HCEC 1CT (cell line): ENCODE measurements around the gene NEDD4L.
"Not testable (repeated sequence)": the region's sequence is repeated elsewhere in the genome, so short reads cannot be mapped to it uniquely, and the experiment has no call there.

Experiments used
- DNase-seq: peaks from one replicate; pipeline ENCODE4 v3.0.0-alpha.2; 2017

Gene NEDD4L

GRCh38 chr18:58272779-58273435 is 228.9 kb downstream of the NEDD4L start:
- DNase-seq, result no peak

- DNase-seq, result no peak
Measured at GRCh38 chr18:58275176-58275575, 231.2 kb downstream of the NEDD4L start.

GRCh38 chr18:58276789-58277739 is 233.0 kb downstream of the NEDD4L start:
- no peak for DNase-seq

- no peak for DNase-seq
Measured at GRCh38 chr18:58279504-58280175, 235.6 kb downstream of the NEDD4L start.

- no peak for DNase-seq
Measured at GRCh38 chr18:58280191-58280590, 236.2 kb downstream of the NEDD4L start.

GRCh38 chr18:58282872-58283271 is 238.8 kb downstream of the NEDD4L start:
- not testable (repeated sequence) for DNase-seq

- no peak for DNase-seq
Measured at GRCh38 chr18:58284699-58285448, 240.8 kb downstream of the NEDD4L start.

- DNase-seq, result no peak
Measured at GRCh38 chr18:58285449-58286130, 241.6 kb downstream of the NEDD4L start.

GRCh38 chr18:58286632-58287352 is 242.8 kb downstream of the NEDD4L start:
- no peak for DNase-seq

- DNase-seq, result no peak
Measured at GRCh38 chr18:58287353-58288274, 243.6 kb downstream of the NEDD4L start.

- DNase-seq, result peak; percentile 56
Measured at GRCh38 chr18:58288921-58289797, 245.1 kb downstream of the NEDD4L start.

GRCh38 chr18:58290116-58290695 is 246.2 kb downstream of the NEDD4L start:
- peak; percentile 57 for DNase-seq

GRCh38 chr18:58291131-58291530 is 247.1 kb downstream of the NEDD4L start:
- DNase-seq, result no peak

- DNase-seq, result no peak
Measured at GRCh38 chr18:58292638-58293037, 248.6 kb downstream of the NEDD4L start.

GRCh38 chr18:58297198-58297597 is 253.2 kb downstream of the NEDD4L start:
- peak; percentile 49 for DNase-seq

GRCh38 chr18:58298251-58299134 is 254.5 kb downstream of the NEDD4L start:
- peak; percentile 50 for DNase-seq

- DNase-seq, result no peak
Measured at GRCh38 chr18:58299135-58299473, 255.1 kb downstream of the NEDD4L start.

- no peak for DNase-seq
Measured at GRCh38 chr18:58299936-58300335, 255.9 kb downstream of the NEDD4L start.
